Fibroblast of skin of abdomen (primary cell): ENCODE results near the gene KRTAP1-5.
A peak's percentile ranks its signal among the peaks of the same experiment; 100 is the strongest.
"Not testable (repeated sequence)": the region's sequence is repeated elsewhere in the genome, so short reads cannot be mapped to it uniquely, and the experiment has no call there.

Experiments used
- DNase-seq: peaks from one replicate; pipeline ENCODE4 v3.0.0-alpha.2; 2013

Gene KRTAP1-5

GRCh38 chr17:41003926-41004325 lies 23.1 kb downstream of the KRTAP1-5 start:
- DNase-seq, result no peak

GRCh38 chr17:41002814-41003213 lies 24.2 kb downstream of the KRTAP1-5 start:
- DNase-seq, result peak; percentile 24

GRCh38 chr17:41001795-41002194 lies 25.2 kb downstream of the KRTAP1-5 start:
- DNase-seq, result no peak

GRCh38 chr17:40999563-40999962 lies 27.4 kb downstream of the KRTAP1-5 start, which contains the start of gene KRTAP3-2:
TSS of gene KRTAP3-2 (minus strand) at chr17:40999906. CDS start at chr17:40999853, 53 bp downstream.
- DNase-seq, result not testable (repeated sequence)

- no peak for DNase-seq
Observed at GRCh38 chr17:40997361-40997760, 29.6 kb downstream of the KRTAP1-5 start.

GRCh38 chr17:40996829-40997228 lies 30.2 kb downstream of the KRTAP1-5 start:
- DNase-seq, result no peak

- no peak for DNase-seq
Observed at GRCh38 chr17:40995116-40995515, 31.9 kb downstream of the KRTAP1-5 start.

- no peak for DNase-seq
Observed at GRCh38 chr17:40993839-40994238, 33.2 kb downstream of the KRTAP1-5 start, which contains the start of gene KRTAP3-3. TSS of gene KRTAP3-3 (minus strand) at chr17:40994164. CDS start at chr17:40994097, 67 bp downstream.

GRCh38 chr17:40993084-40993483 lies 33.9 kb downstream of the KRTAP1-5 start:
- no peak for DNase-seq

GRCh38 chr17:40992666-40993065 lies 34.3 kb downstream of the KRTAP1-5 start:
- no peak for DNase-seq

- no peak for DNase-seq
Observed at GRCh38 chr17:40986920-40987319, 40.1 kb downstream of the KRTAP1-5 start.

- DNase-seq, result no peak
Observed at GRCh38 chr17:40984226-40984625, 42.8 kb downstream of the KRTAP1-5 start, which contains the start of gene KRT40. TSS of gene KRT40 (minus strand) at chr17:40984326. CDS start at chr17:40984273, 53 bp downstream.

GRCh38 chr17:40981115-40981514 lies 45.9 kb downstream of the KRTAP1-5 start:
- no peak for DNase-seq

GRCh38 chr17:40980596-40980995 lies 46.4 kb downstream of the KRTAP1-5 start:
- DNase-seq, result peak; percentile 58

- no peak for DNase-seq
Observed at GRCh38 chr17:40980117-40980516, 46.9 kb downstream of the KRTAP1-5 start.

- DNase-seq, result no peak
Observed at GRCh38 chr17:40978575-40979151, 48.3 kb downstream of the KRTAP1-5 start.
